ENCODE measurements around the gene SPDYC.
"Not testable (repeated sequence)": the region's sequence is repeated elsewhere in the genome, so short reads cannot be mapped to it uniquely, and the experiment has no call there.

The SPDYC gene

DNA sequence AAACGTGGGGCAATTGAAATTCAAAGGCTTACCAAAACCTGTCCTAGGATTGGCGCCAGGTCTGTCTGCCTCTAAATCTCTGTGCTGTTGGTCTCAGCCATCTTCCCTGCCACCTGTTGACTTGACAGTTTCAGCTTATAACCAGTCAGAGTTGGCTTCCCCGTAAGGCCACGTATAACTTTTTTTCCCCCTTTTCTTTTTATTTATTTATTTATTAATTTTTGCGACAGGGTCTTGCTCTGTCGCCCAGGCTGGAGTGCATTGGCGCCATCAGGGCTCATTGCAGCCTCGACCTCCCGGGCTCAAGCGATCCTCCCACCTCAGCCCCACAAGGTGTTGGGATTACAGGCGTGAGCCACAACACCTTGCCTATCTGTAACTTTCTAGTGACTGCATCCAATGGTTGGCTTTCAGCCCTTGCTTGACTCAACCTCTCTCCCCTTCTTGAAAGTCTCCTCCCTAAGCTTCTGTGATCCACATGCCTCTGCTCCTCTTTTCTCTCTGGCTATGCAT, 34.3 kb upstream of the SPDYC start:
- H3K4me3 ChIP-seq (ENCODE audit: low read length): peak overlapping the region; percentile 97
- peaks cover 16% of the 10 kb centered on the region for H3K4me1 ChIP-seq (ENCODE audit: control insufficient read depth, insufficient read depth, low read length)
- H3K9ac ChIP-seq (ENCODE audit: low read length): peak overlapping the region; percentile 100
- H3K27me3 ChIP-seq (replicated peaks; ENCODE audit: control insufficient read depth, insufficient read depth, low read length): no peaks in the 10 kb centered on the region
- no peaks in the 10 kb centered on the region for H3K9me3 ChIP-seq (ENCODE audit: control insufficient read depth, low read length)
- peaks cover 24% of the 10 kb centered on the region for H3K36me3 ChIP-seq (ENCODE audit: control insufficient read depth, insufficient read depth, low read length, severe bottlenecking)
- DNase-seq (ENCODE audit: low read depth): no peak

DNA sequence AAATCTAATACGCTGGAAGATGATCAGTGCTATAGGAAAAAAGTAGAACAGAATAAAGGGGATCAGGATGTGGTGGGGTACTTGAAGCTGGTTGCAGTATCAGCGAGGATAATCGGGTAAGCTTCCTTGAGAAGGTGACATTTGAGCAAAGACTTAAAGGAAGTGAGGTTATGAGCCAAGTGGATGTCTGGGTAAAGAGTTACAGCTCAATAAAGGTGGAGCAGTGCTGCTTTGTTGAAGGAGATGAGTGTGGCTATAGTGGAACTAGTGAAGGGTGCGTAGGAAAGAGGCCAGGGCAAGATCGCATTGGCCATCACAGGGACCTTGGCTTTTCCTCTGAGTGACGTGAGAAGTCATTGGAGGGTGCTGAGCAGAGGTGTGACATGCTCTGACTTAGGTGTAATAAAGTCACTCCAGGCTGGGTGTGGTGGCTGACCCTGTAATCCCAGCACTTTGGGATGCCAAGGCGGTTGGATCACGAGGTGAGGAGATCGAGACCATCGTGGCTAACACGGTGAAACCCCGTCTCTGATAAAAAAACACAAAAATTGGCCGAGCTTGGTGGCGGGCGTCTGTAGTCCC, 33.4 kb upstream of the SPDYC start:
- H3K27me3 ChIP-seq (replicated peaks; ENCODE audit: control insufficient read depth, insufficient read depth, low read length): no peaks in the 10 kb centered on the region
- DNase-seq (ENCODE audit: low read depth): no peak

GRCh38 chr11:65141896-65142494, 28.0 kb upstream of the SPDYC start:
- H3K9ac ChIP-seq (ENCODE audit: low read length): no peak overlapping the region
- DNase-seq (ENCODE audit: low read depth): no peak
- no peaks in the 10 kb centered on the region for H3K36me3 ChIP-seq (ENCODE audit: control insufficient read depth, insufficient read depth, low read length, severe bottlenecking)
- H3K4me3 ChIP-seq (ENCODE audit: low read length): no peak overlapping the region
- no peaks in the 10 kb centered on the region for H3K9me3 ChIP-seq (ENCODE audit: control insufficient read depth, low read length)
- H3K27me3 ChIP-seq (replicated peaks; ENCODE audit: control insufficient read depth, insufficient read depth, low read length): no peaks in the 10 kb centered on the region
- H3K4me1 ChIP-seq (ENCODE audit: control insufficient read depth, insufficient read depth, low read length): no peaks in the 10 kb centered on the region

More for the DNA sequence above, 33.4 kb upstream of the SPDYC start:
- H3K4me3 ChIP-seq (ENCODE audit: low read length): no peak overlapping the region
- H3K4me1 ChIP-seq (ENCODE audit: control insufficient read depth, insufficient read depth, low read length): peaks cover 16% of the 10 kb centered on the region
- H3K36me3 ChIP-seq (ENCODE audit: control insufficient read depth, insufficient read depth, low read length, severe bottlenecking): peaks cover 15% of the 10 kb centered on the region
- H3K9ac ChIP-seq (ENCODE audit: low read length): no peak overlapping the region
- no peaks in the 10 kb centered on the region for H3K9me3 ChIP-seq (ENCODE audit: control insufficient read depth, low read length)

- Histone ChIP-seq H3K4me3 (ENCODE audit: low read length) (no peak overlapping the region), H3K36me3 (ENCODE audit: control insufficient read depth, insufficient read depth, low read length, severe bottlenecking) (no peaks in the 10 kb centered on the region), H3K27me3 (replicated peaks; ENCODE audit: control insufficient read depth, insufficient read depth, low read length) (no peaks in the 10 kb centered on the region), H3K9me3 (ENCODE audit: control insufficient read depth, low read length) (no peaks in the 10 kb centered on the region), H3K9ac (ENCODE audit: low read length) (no peak overlapping the region), H3K4me1 (ENCODE audit: control insufficient read depth, insufficient read depth, low read length) (peaks cover 12% of the 10 kb centered on the region)
- DNase-seq (ENCODE audit: low read depth): no peak
Observed at GRCh38 chr11:65147352-65148075, 22.5 kb upstream of the SPDYC start.

- Histone ChIP-seq H3K9ac (ENCODE audit: low read length) (no peak overlapping the region), H3K27me3 (replicated peaks; ENCODE audit: control insufficient read depth, insufficient read depth, low read length) (peaks cover 2% of the 10 kb centered on the region), H3K9me3 (ENCODE audit: control insufficient read depth, low read length) (no peaks in the 10 kb centered on the region), H3K4me3 (ENCODE audit: low read length) (no peak overlapping the region), H3K36me3 (ENCODE audit: control insufficient read depth, insufficient read depth, low read length, severe bottlenecking) (no peaks in the 10 kb centered on the region), H3K4me1 (ENCODE audit: control insufficient read depth, insufficient read depth, low read length) (peaks cover 12% of the 10 kb centered on the region)
- no peak for DNase-seq (ENCODE audit: low read depth)
Observed at GRCh38 chr11:65148657-65149056, 21.4 kb upstream of the SPDYC start.

GRCh38 chr11:65150131-65150508, 19.9 kb upstream of the SPDYC start:
- Histone ChIP-seq H3K9ac (ENCODE audit: low read length) (peak overlapping the region; percentile 30), H3K4me1 (ENCODE audit: control insufficient read depth, insufficient read depth, low read length) (peaks cover 12% of the 10 kb centered on the region), H3K4me3 (ENCODE audit: low read length) (peak overlapping the region; percentile 32)
- not testable (repeated sequence) for H3K36me3 ChIP-seq (ENCODE audit: control insufficient read depth, insufficient read depth, low read length, severe bottlenecking); H3K27me3 ChIP-seq (replicated peaks; ENCODE audit: control insufficient read depth, insufficient read depth, low read length); H3K9me3 ChIP-seq (ENCODE audit: control insufficient read depth, low read length); DNase-seq (ENCODE audit: low read depth)

GRCh38 chr11:65150509-65151299, 19.3 kb upstream of the SPDYC start:
- Histone ChIP-seq H3K4me1 (ENCODE audit: control insufficient read depth, insufficient read depth, low read length) (peaks cover 12% of the 10 kb centered on the region), H3K36me3 (ENCODE audit: control insufficient read depth, insufficient read depth, low read length, severe bottlenecking) (no peaks in the 10 kb centered on the region), H3K4me3 (ENCODE audit: low read length) (peak overlapping the region; percentile 32), H3K27me3 (replicated peaks; ENCODE audit: control insufficient read depth, insufficient read depth, low read length) (peaks cover 3% of the 10 kb centered on the region), H3K9me3 (ENCODE audit: control insufficient read depth, low read length) (no peaks in the 10 kb centered on the region), H3K9ac (ENCODE audit: low read length) (peak overlapping the region; percentile 30)
- DNase-seq (ENCODE audit: low read depth): peak; percentile 85

GRCh38 chr11:65151331-65151899, 18.6 kb upstream of the SPDYC start:
- Histone ChIP-seq H3K9ac (ENCODE audit: low read length) (no peak overlapping the region), H3K36me3 (ENCODE audit: control insufficient read depth, insufficient read depth, low read length, severe bottlenecking) (no peaks in the 10 kb centered on the region), H3K27me3 (replicated peaks; ENCODE audit: control insufficient read depth, insufficient read depth, low read length) (peaks cover 3% of the 10 kb centered on the region), H3K4me3 (ENCODE audit: low read length) (no peak overlapping the region), H3K4me1 (ENCODE audit: control insufficient read depth, insufficient read depth, low read length) (peaks cover 12% of the 10 kb centered on the region), H3K9me3 (ENCODE audit: control insufficient read depth, low read length) (no peaks in the 10 kb centered on the region)
- no peak for DNase-seq (ENCODE audit: low read depth)

DNA sequence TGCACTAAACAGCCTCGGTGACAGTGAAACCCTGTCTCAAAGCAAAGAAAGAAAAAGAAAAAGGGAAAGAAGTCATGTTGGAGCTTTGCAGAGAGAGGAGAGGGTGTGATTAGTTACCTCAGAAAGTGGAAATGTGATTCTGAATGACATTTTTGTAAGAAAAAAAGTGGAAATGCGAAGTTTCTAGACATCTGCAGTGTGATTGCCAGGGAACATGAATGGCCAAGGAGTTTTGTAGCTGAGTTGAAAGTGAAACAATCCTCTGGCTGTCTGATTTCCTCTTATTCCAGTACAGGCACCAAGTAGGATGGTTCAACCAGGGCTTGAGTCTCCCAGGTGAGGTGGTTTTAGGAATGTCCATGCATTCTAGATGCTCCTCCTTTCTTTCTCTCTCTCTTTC, 17.9 kb upstream of the SPDYC start:
- H3K36me3 ChIP-seq (ENCODE audit: control insufficient read depth, insufficient read depth, low read length, severe bottlenecking): no peaks in the 10 kb centered on the region
- no peak overlapping the region for H3K4me3 ChIP-seq (ENCODE audit: low read length)
- H3K9me3 ChIP-seq (ENCODE audit: control insufficient read depth, low read length): no peaks in the 10 kb centered on the region
- H3K4me1 ChIP-seq (ENCODE audit: control insufficient read depth, insufficient read depth, low read length): peaks cover 12% of the 10 kb centered on the region
- DNase-seq (ENCODE audit: low read depth): peak; percentile 1
- H3K27me3 ChIP-seq (replicated peaks; ENCODE audit: control insufficient read depth, insufficient read depth, low read length): peaks cover 3% of the 10 kb centered on the region
- H3K9ac ChIP-seq (ENCODE audit: low read length): no peak overlapping the region

- no peak for DNase-seq (ENCODE audit: low read depth)
- no peaks in the 10 kb centered on the region for H3K9me3 ChIP-seq (ENCODE audit: control insufficient read depth, low read length)
- H3K9ac ChIP-seq (ENCODE audit: low read length): no peak overlapping the region
- H3K4me3 ChIP-seq (ENCODE audit: low read length): no peak overlapping the region
- no peaks in the 10 kb centered on the region for H3K36me3 ChIP-seq (ENCODE audit: control insufficient read depth, insufficient read depth, low read length, severe bottlenecking)
- peaks cover 3% of the 10 kb centered on the region for H3K27me3 ChIP-seq (replicated peaks; ENCODE audit: control insufficient read depth, insufficient read depth, low read length)
- no peaks in the 10 kb centered on the region for H3K4me1 ChIP-seq (ENCODE audit: control insufficient read depth, insufficient read depth, low read length)
Observed at GRCh38 chr11:65156256-65156655, 13.8 kb upstream of the SPDYC start.

DNA sequence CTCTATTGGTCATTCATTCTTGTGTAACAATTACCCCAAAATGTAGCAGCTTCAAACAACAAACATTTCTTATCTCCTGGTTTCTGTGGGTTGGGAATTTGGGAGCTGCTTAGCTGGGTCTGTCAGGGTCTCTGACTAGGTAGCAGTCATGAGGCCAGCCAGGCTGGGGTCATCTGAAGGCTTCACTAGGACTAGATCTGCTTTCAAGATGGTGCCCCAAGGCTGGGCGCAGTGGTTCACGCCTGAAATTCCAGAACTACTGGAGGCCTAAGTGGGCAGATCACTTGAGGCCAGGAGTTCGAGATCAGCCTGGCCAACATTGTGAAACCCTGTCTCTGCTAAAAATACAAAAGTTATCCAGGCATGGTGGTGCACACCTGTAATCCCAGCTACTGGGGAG, 13.1 kb upstream of the SPDYC start:
- no peak for DNase-seq (ENCODE audit: low read depth)
- Histone ChIP-seq H3K36me3 (ENCODE audit: control insufficient read depth, insufficient read depth, low read length, severe bottlenecking) (no peaks in the 10 kb centered on the region), H3K4me1 (ENCODE audit: control insufficient read depth, insufficient read depth, low read length) (no peaks in the 10 kb centered on the region), H3K27me3 (replicated peaks; ENCODE audit: control insufficient read depth, insufficient read depth, low read length) (peaks cover 3% of the 10 kb centered on the region), H3K4me3 (ENCODE audit: low read length) (no peak overlapping the region), H3K9ac (ENCODE audit: low read length) (no peak overlapping the region), H3K9me3 (ENCODE audit: control insufficient read depth, low read length) (no peaks in the 10 kb centered on the region)

All from adipocyte (in vitro differentiated cells).